ENCODE measurements around the gene HERC2. TPM values are rescaled to one million over a fixed set of nuclear protein-coding genes. Genes with fewer than 3 reads are reported as not detected.

The HERC2 gene
- total and polyA plus RNA-seq, 2 donors from 2014 or later = 17.9 to 58.4 TPM

GRCh38 chr15:28182731-28183130, 139.2 kb downstream of the HERC2 start:
- TF ChIP-seq, protein P1, sequence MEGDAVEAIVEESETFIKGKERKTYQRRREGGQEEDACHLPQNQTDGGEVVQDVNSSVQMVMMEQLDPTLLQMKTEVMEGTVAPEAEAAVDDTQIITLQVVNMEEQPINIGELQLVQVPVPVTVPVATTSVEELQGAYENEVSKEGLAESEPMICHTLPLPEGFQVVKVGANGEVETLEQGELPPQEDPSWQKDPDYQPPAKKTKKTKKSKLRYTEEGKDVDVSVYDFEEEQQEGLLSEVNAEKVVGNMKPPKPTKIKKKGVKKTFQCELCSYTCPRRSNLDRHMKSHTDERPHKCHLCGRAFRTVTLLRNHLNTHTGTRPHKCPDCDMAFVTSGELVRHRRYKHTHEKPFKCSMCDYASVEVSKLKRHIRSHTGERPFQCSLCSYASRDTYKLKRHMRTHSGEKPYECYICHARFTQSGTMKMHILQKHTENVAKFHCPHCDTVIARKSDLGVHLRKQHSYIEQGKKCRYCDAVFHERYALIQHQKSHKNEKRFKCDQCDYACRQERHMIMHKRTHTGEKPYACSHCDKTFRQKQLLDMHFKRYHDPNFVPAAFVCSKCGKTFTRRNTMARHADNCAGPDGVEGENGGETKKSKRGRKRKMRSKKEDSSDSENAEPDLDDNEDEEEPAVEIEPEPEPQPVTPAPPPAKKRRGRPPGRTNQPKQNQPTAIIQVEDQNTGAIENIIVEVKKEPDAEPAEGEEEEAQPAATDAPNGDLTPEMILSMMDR (IDR thresholded peaks at IDR 0.05; ENCODE audit: borderline replicate concordance, extremely low read depth, insufficient read depth) = no peak
- Histone ChIP-seq H3K4me1 (ENCODE audit: control insufficient read depth in 2 of 3, insufficient read depth in 2 of 3, low read depth in 1 of 3, low read length in 3 of 3) (no peaks in the 10 kb centered on the region), H3K27me3 (ENCODE audit: control insufficient read depth, insufficient read depth, low read length) (no peaks in the 10 kb centered on the region), H3K27ac (ENCODE audit: low read depth in 2 of 2, low read length in 2 of 2) (no peak overlapping the region), H3K4me3 (ENCODE audit: low read length in 3 of 3) (no peak overlapping the region), H3K9me3 (ENCODE audit: control insufficient read depth in 2 of 3, insufficient read depth in 1 of 3, low read length in 3 of 3) (no peaks in the 10 kb centered on the region), H3K9ac (ENCODE audit: low read length in 3 of 3) (no peak overlapping the region), H3K36me3 (ENCODE audit: control insufficient read depth in 2 of 3, insufficient read depth in 3 of 3, low read length in 3 of 3) (peaks cover 6 to 27% (median 20%) of the 10 kb centered on the region in 3 donors)
- intact Hi-C loops (cut with DNase I) = no loop called here
- no peak for DNase-seq
- no peak for FAIRE-seq

GRCh38 chr15:28182216-28182615, 139.8 kb downstream of the HERC2 start:
- TF ChIP-seq, protein P1 (IDR thresholded peaks at IDR 0.05; ENCODE audit: borderline replicate concordance, extremely low read depth, insufficient read depth) = no peak
- Histone ChIP-seq H3K9ac (ENCODE audit: low read length in 3 of 3) (no peak overlapping the region), H3K4me3 (ENCODE audit: low read length in 3 of 3) (no peak overlapping the region), H3K4me1 (ENCODE audit: control insufficient read depth in 2 of 3, insufficient read depth in 2 of 3, low read depth in 1 of 3, low read length in 3 of 3) (no peaks in the 10 kb centered on the region), H3K27ac (ENCODE audit: low read depth in 2 of 2, low read length in 2 of 2) (no peak overlapping the region), H3K27me3 (ENCODE audit: control insufficient read depth, insufficient read depth, low read length) (no peaks in the 10 kb centered on the region), H3K36me3 (ENCODE audit: control insufficient read depth in 2 of 3, insufficient read depth in 3 of 3, low read length in 3 of 3) (peaks cover 5 to 23% (median 19%) of the 10 kb centered on the region in 3 donors), H3K9me3 (ENCODE audit: control insufficient read depth in 2 of 3, insufficient read depth in 1 of 3, low read length in 3 of 3) (no peaks in the 10 kb centered on the region)
- no peak for DNase-seq
- intact Hi-C loops (cut with DNase I) = no loop called here
- no peak for FAIRE-seq

DNA sequence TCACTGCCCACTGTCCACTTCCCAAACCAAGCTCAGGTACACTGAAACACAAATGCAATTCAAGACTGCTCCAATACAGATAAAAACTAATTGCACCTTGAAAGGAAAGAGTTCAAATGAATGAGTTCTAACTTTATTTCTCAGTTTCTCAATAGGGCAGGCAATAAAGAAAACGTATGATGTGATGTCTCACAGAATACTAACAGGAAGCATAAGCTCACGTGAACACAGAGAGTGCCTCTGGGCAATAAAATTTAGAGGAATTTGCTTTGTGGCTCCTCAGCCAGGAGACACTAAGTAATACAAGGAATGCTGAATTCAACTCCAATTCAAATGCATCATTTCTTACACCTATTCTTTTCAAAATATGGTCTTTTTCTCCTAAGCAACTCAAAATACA, 140.6 kb downstream of the HERC2 start:
- Histone ChIP-seq H3K27ac (ENCODE audit: low read depth in 2 of 2, low read length in 2 of 2) (no peak overlapping the region), H3K4me1 (ENCODE audit: control insufficient read depth in 2 of 3, insufficient read depth in 2 of 3, low read depth in 1 of 3, low read length in 3 of 3) (no peaks in the 10 kb centered on the region), H3K9ac (ENCODE audit: low read length in 3 of 3) (no peak overlapping the region), H3K9me3 (ENCODE audit: control insufficient read depth in 2 of 3, insufficient read depth in 1 of 3, low read length in 3 of 3) (no peaks in the 10 kb centered on the region), H3K27me3 (ENCODE audit: control insufficient read depth, insufficient read depth, low read length) (no peaks in the 10 kb centered on the region), H3K4me3 (ENCODE audit: low read length in 3 of 3) (no peak overlapping the region), H3K36me3 (ENCODE audit: control insufficient read depth in 2 of 3, insufficient read depth in 3 of 3, low read length in 3 of 3) (peaks cover 2 to 22% (median 15%) of the 10 kb centered on the region in 3 donors)
- TF ChIP-seq, protein P1 (IDR thresholded peaks at IDR 0.05; ENCODE audit: borderline replicate concordance, extremely low read depth, insufficient read depth) = no peak
- DNase-seq (no peak), FAIRE-seq (no peak)
- intact Hi-C loops (cut with DNase I) = no loop called here

DNA sequence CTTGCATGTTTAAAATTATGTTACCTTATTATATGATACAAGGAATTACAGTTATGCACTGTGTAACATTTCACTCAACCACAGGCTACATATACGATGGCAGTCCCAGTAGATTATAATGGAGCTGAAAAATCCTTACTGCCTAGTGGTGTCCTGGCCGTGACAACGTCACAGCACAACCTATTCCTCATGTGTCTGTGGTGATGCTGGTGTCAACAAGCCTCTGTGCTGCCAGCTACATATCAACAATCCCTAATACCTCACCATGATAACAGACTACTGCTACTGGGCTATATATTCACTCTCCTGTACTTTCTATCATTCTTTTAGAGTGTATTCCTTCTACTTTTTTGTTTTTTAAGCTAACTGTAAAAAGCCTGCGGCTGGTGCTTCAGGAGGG, 142.7 kb downstream of the HERC2 start:
- TF ChIP-seq, protein P1 (IDR thresholded peaks at IDR 0.05; ENCODE audit: borderline replicate concordance, extremely low read depth, insufficient read depth) = no peak
- intact Hi-C loops (cut with DNase I) = no loop called here
- Histone ChIP-seq H3K36me3 (ENCODE audit: control insufficient read depth in 2 of 3, insufficient read depth in 3 of 3, low read length in 3 of 3) (peaks cover 2 to 14% (median 11%) of the 10 kb centered on the region in 3 donors), H3K4me3 (ENCODE audit: low read length in 3 of 3) (no peak overlapping the region), H3K9ac (ENCODE audit: low read length in 3 of 3) (no peak overlapping the region), H3K27me3 (ENCODE audit: control insufficient read depth, insufficient read depth, low read length) (no peaks in the 10 kb centered on the region), H3K9me3 (ENCODE audit: control insufficient read depth in 2 of 3, insufficient read depth in 1 of 3, low read length in 3 of 3) (no peaks in the 10 kb centered on the region), H3K4me1 (ENCODE audit: control insufficient read depth in 2 of 3, insufficient read depth in 2 of 3, low read depth in 1 of 3, low read length in 3 of 3) (no peaks in the 10 kb centered on the region), H3K27ac (ENCODE audit: low read depth in 2 of 2, low read length in 2 of 2) (no peak overlapping the region)
- DNase-seq (no peak), FAIRE-seq (no peak)

Measured in kidney (tissue), 14 donors.